ENCODE results near the gene RAB11FIP4.
"Not testable (repeated sequence)": the region's sequence is repeated elsewhere in the genome, so short reads cannot be mapped to it uniquely, and the experiment has no call there.

RAB11FIP4 gene

DNA sequence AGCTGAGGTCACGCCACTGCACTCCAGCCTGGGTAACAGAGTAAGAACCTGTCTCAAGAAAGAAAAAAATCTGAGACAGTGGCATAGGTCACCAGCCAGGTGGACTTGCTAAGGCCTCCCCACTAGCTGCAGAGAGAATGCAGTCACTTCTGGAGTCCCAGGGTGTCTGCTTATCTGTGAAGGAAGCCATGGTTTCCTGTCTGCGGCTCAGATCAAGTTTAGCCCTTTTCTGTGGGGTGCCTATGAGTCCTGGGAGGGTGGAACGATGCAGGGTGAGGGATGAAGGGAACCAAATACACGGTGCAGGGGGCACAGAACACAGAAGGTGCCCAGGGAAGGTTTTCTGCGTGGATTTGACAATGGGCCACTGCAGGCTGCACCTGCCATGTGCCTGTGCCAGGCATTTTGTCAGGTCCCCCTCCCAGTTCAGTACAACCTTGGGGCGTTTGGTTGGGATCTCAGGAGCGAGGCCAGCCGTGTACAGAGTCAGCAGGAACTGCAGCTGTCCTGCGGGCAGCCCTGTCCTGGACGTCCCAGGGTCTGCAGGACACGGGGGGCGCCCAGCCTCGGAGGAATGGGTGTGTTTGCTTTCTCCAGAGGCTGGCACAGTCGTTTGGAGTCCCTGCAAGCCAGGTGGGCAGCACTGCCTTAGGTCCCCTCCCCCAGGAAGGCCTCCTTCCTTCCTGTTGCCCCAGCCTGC is 41.8 kb downstream of the RAB11FIP4 start:
- DNase-seq (ENCODE audit: low spot score) = no peak

GRCh38 chr17:31433811-31434726 is 42.6 kb downstream of the RAB11FIP4 start:
- no peak for DNase-seq (ENCODE audit: low spot score)

- no peak for DNase-seq (ENCODE audit: low spot score)
Measured at GRCh38 chr17:31434727-31435050, 43.2 kb downstream of the RAB11FIP4 start.

DNA sequence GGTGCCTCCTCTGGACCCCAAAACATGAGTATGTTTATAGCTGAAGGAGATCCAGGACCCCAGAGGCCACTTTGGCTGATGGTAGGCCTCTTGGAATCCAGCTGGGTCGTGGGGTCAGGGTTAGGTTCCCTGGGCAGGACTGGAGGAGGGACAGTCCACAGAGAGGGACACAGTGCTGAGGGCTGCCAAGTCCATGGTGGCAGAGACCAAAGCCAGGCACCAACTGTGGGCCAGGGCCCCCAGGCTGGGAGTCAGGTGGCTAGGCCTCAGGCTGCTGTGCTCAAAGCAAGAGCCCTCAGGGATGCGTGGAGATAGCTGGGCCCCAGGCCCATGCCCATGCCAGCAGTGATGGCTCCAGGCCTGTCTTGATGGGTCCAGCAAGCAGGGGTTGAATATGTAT is 44.1 kb downstream of the RAB11FIP4 start:
- no peak for DNase-seq (ENCODE audit: low spot score)

GRCh38 chr17:31437720-31438400 is 46.4 kb downstream of the RAB11FIP4 start:
- no peak for DNase-seq (ENCODE audit: low spot score)

DNA sequence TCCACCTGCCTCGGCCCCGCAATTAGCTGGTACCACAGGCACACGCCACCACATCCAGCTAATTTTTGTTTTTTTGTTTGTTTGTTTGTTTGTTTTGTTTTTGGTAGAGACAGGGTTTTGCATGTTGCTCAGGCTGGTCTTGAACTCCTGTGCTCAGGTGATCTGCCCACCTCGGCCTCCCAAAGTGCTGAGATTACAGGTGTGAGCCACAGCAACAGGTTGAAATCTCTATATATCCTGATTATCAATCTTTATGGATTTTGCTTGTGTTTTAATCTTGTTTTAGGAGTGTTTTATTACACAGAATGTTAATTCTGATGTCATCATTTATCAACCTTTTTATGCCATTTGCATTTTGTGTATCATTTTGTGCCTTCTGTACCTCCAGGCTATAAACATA is 48.2 kb downstream of the RAB11FIP4 start:
- DNase-seq (ENCODE audit: low spot score) = no peak

DNA sequence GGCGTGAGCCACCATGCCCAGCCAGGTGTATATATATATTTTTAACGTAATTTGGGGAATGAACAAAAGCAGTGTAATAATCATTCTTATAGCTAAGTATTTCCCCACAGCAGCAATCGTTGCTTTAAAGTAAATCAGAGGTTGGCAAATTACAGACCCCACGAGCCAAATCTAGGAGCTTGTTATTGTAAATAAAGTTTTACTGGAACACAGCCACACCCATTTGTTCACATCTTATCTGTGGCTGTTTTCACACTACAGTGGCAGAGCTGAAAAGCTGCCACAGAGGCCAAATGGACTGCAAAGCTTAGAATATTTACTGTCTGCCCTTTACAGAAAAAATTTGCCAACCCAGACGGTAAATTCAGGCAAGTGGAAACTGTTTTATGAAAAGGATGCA is 50.8 kb downstream of the RAB11FIP4 start:
- DNase-seq (ENCODE audit: low spot score) = no peak

GRCh38 chr17:31442856-31443255 is 51.4 kb downstream of the RAB11FIP4 start:
- DNase-seq (ENCODE audit: low spot score) = not testable (repeated sequence)

DNA sequence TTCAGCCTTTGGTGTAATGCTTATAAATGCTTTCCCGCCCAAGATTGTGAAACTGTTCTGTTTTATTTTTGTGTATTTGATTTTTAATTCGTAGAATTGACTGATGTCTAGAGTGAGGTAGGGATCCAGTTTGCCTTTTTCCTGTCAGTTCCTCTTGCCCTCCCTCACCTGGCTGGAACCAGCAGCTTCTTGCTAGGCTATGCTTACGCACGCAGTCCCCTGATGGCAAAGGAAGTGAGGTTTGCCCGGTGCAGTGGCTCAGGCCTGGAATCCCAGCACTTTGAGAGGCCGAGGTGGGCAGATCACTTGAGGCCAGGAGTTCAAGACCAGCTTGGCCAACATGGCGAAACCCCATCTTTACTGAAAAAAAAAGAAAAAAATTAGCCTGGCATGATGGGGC is 51.9 kb downstream of the RAB11FIP4 start:
- no peak for DNase-seq (ENCODE audit: low spot score)

DNA sequence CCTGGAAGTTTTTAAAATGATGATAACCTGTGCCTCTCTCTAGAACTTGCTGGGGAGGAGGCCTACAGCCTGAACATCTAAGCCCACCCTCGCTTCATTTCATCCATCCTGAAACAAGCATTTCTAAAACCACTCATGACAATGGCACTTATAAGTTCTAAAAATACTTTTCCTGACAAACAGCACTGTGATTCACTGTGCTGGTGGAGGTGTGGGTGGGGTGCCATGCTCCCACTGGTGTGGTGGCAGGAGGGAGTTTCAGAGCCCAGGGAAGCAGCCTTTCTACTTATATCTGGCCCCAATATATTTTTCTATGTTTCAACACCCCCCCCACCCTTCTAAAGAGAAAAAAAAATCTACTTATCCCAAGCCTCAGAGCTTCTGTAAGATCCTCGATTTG is 52.6 kb downstream of the RAB11FIP4 start:
- no peak for DNase-seq (ENCODE audit: low spot score)

GRCh38 chr17:31446195-31446967 is 54.9 kb downstream of the RAB11FIP4 start:
- DNase-seq (ENCODE audit: low spot score) = no peak

GRCh38 chr17:31448467-31449077 is 57.1 kb downstream of the RAB11FIP4 start:
- no peak for DNase-seq (ENCODE audit: low spot score)

- no peak for DNase-seq (ENCODE audit: low spot score)
Measured at GRCh38 chr17:31449111-31449510, 57.6 kb downstream of the RAB11FIP4 start.

DNA sequence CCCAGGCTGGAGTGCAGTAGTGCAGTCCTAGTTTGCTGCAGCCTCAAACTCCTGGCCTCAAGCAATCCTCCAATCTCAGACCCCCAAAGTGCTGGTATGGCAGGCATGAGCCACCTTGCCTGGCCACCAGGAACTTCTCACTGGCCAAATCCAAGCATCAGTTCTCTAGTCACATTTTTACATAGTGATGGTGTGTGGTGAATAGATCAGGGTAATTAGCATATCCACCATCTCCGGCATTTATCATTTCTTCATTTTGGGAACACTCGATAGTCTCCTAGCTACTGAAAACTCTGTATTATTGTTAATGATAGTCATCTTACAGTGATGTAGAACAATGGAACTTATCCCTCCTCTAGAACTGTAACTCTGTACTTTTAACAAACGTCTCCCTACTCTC is 58.3 kb downstream of the RAB11FIP4 start:
- DNase-seq (ENCODE audit: low spot score) = no peak

DNA sequence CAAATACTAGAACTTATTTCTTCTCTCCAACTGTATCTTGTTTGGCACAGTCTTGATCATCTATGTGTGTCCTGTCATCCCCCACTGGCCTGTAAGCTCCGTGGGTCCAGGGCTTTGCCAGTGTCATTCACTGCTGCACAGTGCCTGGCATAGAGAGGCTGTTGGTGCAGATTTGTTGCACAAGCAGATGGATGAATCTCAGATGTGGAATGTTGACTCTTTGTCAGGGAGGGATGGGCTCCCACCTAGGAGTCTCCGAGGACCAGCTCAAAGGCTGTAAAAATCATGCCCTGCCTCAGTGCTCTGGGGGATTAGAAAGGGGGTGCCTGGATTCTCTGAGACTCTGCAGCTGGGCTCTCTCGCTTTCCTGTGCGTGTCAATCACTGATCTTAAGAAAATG is 60.6 kb downstream of the RAB11FIP4 start:
- no peak for DNase-seq (ENCODE audit: low spot score)

- no peak for DNase-seq (ENCODE audit: low spot score)
Measured at GRCh38 chr17:31452561-31453110, 61.2 kb downstream of the RAB11FIP4 start.

DNA sequence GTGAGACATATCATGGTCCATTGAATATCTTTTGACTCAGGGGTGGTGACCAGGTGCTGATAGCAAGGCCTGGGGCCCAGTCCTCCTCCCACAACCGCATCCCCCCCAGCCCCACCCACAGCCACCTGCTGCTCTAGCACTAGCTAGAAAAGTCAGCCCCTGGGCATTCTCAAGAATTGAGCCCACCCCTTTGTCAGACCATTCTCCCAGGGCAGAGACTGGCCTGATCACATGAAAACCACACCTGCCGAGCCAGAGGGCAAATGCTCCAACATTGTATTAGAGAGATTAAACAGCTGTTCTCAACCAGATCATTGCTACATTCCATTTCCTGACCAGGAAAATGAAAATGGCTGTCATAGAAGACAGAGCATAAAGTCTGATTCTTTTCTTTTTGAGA is 62.4 kb downstream of the RAB11FIP4 start:
- DNase-seq (ENCODE audit: low spot score) = no peak

- no peak for DNase-seq (ENCODE audit: low spot score)
Measured at GRCh38 chr17:31456814-31457213, 65.3 kb downstream of the RAB11FIP4 start.

DNA sequence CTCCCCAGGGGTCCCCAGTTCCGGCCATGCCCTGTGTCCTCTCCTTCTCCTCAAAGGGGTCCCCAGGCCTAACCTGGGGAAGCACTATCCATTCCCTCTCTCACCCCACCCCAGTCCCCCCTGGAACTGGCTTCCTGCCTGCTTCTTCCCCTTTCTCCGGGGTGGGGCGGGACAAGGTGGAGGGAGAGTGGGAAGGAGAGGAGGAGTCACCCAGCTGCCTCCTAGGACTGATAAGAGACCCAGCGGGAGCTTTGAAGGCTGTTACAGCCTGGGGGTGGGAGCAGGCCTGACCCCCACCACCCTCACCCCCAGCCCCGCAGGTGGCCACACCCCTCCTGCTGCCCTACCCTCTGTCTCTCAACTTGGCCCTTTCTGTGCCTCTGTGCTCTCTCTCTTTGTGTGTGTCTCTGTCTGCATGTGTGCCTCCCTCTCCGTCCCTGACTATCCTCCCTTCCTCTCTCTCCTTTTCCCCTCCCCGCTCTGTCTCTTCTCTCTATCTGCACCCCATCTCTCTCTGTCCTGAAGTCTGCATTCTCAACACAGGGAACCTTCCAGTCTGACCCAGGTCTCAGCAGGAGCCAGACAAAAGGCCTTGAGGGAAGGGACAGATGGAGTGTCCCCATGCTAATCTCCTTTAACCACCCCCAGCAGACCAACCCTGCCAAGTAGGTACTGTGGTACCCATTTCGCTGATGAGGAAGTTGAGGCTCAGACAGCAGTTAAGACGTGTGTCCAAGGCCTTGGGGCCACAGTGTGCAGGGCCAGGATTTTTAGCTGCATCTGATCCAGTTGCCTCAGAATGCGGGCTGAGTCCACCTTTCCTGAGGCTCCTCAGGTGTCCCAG is 66.1 kb downstream of the RAB11FIP4 start:
- DNase-seq (ENCODE audit: low spot score) = no peak

- DNase-seq (ENCODE audit: low spot score) = no peak
Measured at GRCh38 chr17:31458829-31459228, 67.4 kb downstream of the RAB11FIP4 start.

All from globus pallidus (tissue), 1 donor.